NAMALWA (cell line): Measurements from ENCODE around the gene MOSPD2.
A peak's percentile ranks its signal among the peaks of the same experiment; 100 is the strongest.

ENCODE experiments used
- DNase-seq: peaks from one replicate; pipeline ENCODE4 v3.0.0-alpha.2; 2015; ENCODE audit warnings: low spot score

MOSPD2 gene

GRCh38 chrX:14915596-14915995, 42.4 kb downstream of the MOSPD2 start:
- DNase-seq: no peak

GRCh38 chrX:14916017-14916674, 42.9 kb downstream of the MOSPD2 start:
- DNase-seq: no peak

GRCh38 chrX:14919407-14919806, 46.2 kb downstream of the MOSPD2 start:
- no peak for DNase-seq

- DNase-seq: no peak
These were observed 47.0 kb downstream of the MOSPD2 start for GRCh38 chrX:14920196-14920595.

- DNase-seq: no peak
These were observed 49.2 kb downstream of the MOSPD2 start for GRCh38 chrX:14922437-14922836.

GRCh38 chrX:14923761-14924160, 50.5 kb downstream of the MOSPD2 start:
- DNase-seq: no peak

GRCh38 chrX:14926471-14926870, 53.2 kb downstream of the MOSPD2 start:
- DNase-seq: no peak

- DNase-seq: no peak
These were observed 54.2 kb downstream of the MOSPD2 start for GRCh38 chrX:14927401-14927800.

- DNase-seq: no peak
These were observed 57.4 kb downstream of the MOSPD2 start for GRCh38 chrX:14930663-14931062.

- no peak for DNase-seq
These were observed 58.9 kb downstream of the MOSPD2 start for GRCh38 chrX:14932136-14932535.

- DNase-seq: no peak
These were observed 61.2 kb downstream of the MOSPD2 start for GRCh38 chrX:14934423-14934822.

GRCh38 chrX:14936561-14936960, 63.3 kb downstream of the MOSPD2 start:
- DNase-seq: no peak

- DNase-seq: no peak
These were observed 66.4 kb downstream of the MOSPD2 start for GRCh38 chrX:14939644-14940043.

- no peak for DNase-seq
These were observed 68.1 kb downstream of the MOSPD2 start for GRCh38 chrX:14941301-14941700.

- DNase-seq: no peak
These were observed 69.1 kb downstream of the MOSPD2 start for GRCh38 chrX:14942341-14942740.

- no peak for DNase-seq
These were observed 70.7 kb downstream of the MOSPD2 start for GRCh38 chrX:14943962-14944361.

GRCh38 chrX:14946606-14947155, 73.5 kb downstream of the MOSPD2 start:
- peak; percentile 57 for DNase-seq

- DNase-seq: no peak
These were observed 75.5 kb downstream of the MOSPD2 start for GRCh38 chrX:14948691-14949090.

- DNase-seq: no peak
These were observed 83.8 kb downstream of the MOSPD2 start for GRCh38 chrX:14956813-14957582.

GRCh38 chrX:14963447-14964236, 90.4 kb downstream of the MOSPD2 start:
- DNase-seq: no peak

- DNase-seq: no peak
These were observed 91.3 kb downstream of the MOSPD2 start for GRCh38 chrX:14964500-14964899.
